Astrocyte (in vitro differentiated cells and primary cell): ENCODE measurements around the gene MT3. TPM values are rescaled to one million over a fixed set of nuclear protein-coding genes. Genes with fewer than 3 reads are reported as not detected.
A peak's percentile ranks its signal among the peaks of the same experiment; 100 is the strongest.

Experiments used
- DNase-seq: peaks from one replicate; pipeline ENCODE4 v3.0.0-alpha.2; 2010; ENCODE audit warnings: low read depth
- FAIRE-seq: peaks from 2 replicates; lab custom pipeline; 2011; peaks lifted over from hg19 to GRCh38; lab: Jason Lieb, UNC
- H2AFZ ChIP-seq: 2 replicates; pipeline ENCODE4 v1.6.0; 2012; ENCODE audit warnings: low read depth, low read length, inconsistent platforms
- H3K27ac ChIP-seq: 2 replicates; pipeline ENCODE4 v1.5.1; 2011; ENCODE audit warnings: low read depth, low read length, inconsistent platforms
- H3K27me3 ChIP-seq: 2 replicates; pipeline ENCODE4 v1.6.0; 2011; ENCODE audit warnings: low read length, inconsistent platforms; ENCODE audit not compliant: insufficient read depth
- H3K36me3 ChIP-seq: 2 replicates; pipeline ENCODE4 v1.5.1; 2011; ENCODE audit warnings: low read length, inconsistent platforms; ENCODE audit not compliant: insufficient read depth
- H3K4me1 ChIP-seq: 2 replicates; pipeline ENCODE4 v1.5.1; 2011; ENCODE audit warnings: low read length, inconsistent platforms; ENCODE audit not compliant: insufficient read depth
- H3K4me2 ChIP-seq: 2 replicates; pipeline ENCODE4 v1.6.0; 2012; ENCODE audit warnings: low read length, inconsistent platforms
- H3K4me3 ChIP-seq: 2 replicates; pipeline ENCODE4 v1.5.1; 2011; ENCODE audit warnings: low read depth, mild to moderate bottlenecking, low read length, inconsistent platforms; ENCODE audit not compliant: insufficient read depth
- H3K79me2 ChIP-seq: 2 replicates; pipeline ENCODE4 v1.6.0; 2012; ENCODE audit warnings: mild to moderate bottlenecking, low read length, inconsistent platforms; ENCODE audit not compliant: insufficient read depth
- H3K9ac ChIP-seq: 2 replicates; pipeline ENCODE4 v1.6.0; 2012; ENCODE audit warnings: mild to moderate bottlenecking, low read length, inconsistent platforms
- H3K9me3 ChIP-seq: 2 replicates; pipeline ENCODE4 v1.5.1; 2012; ENCODE audit warnings: low read depth, mild to moderate bottlenecking, low read length, inconsistent platforms; ENCODE audit not compliant: insufficient read depth
- H4K20me1 ChIP-seq: 2 replicates; pipeline ENCODE4 v1.6.0; 2012; ENCODE audit warnings: low read length, inconsistent platforms; ENCODE audit not compliant: insufficient read depth
- H3K27ac Mint-ChIP-seq: one replicate; pipeline ENCODE4 v1.8.0; 2021; ENCODE audit warnings: mild to moderate bottlenecking, mixed read lengths; ENCODE audit not compliant: unreplicated experiment
- H3K27me3 Mint-ChIP-seq: one replicate; pipeline ENCODE4 v1.8.0; 2021; ENCODE audit warnings: low read depth, mixed read lengths; ENCODE audit not compliant: unreplicated experiment
- H3K36me3 Mint-ChIP-seq: one replicate; pipeline ENCODE4 v1.8.0; 2021; ENCODE audit warnings: low read depth, mixed read lengths; ENCODE audit not compliant: unreplicated experiment
- H3K4me1 Mint-ChIP-seq: one replicate; pipeline ENCODE4 v1.8.0; 2021; ENCODE audit warnings: low read depth, mixed read lengths; ENCODE audit not compliant: unreplicated experiment
- H3K4me3 Mint-ChIP-seq: one replicate; pipeline ENCODE4 v1.8.0; 2021; ENCODE audit warnings: mild to moderate bottlenecking, moderate library complexity, mixed read lengths; ENCODE audit not compliant: unreplicated experiment
- H3K9me3 Mint-ChIP-seq: one replicate; pipeline ENCODE4 v1.8.0; 2021; ENCODE audit warnings: mild to moderate bottlenecking, mixed read lengths; ENCODE audit not compliant: unreplicated experiment
- EZH2 ChIP-seq: IDR thresholded peaks from 2 replicates; pipeline ENCODE4 v1.6.1; 2012; ENCODE audit warnings: mild to moderate bottlenecking, low read length, inconsistent platforms; ENCODE audit not compliant: insufficient read depth
- total RNA-seq: library from RNA; stranded (reverse); gene quantifications from 2 replicates; pipeline ENCODE4 v1.2.1, GENCODE V29; 2021
- TF ChIP-seq, protein P1 (sequence below): IDR thresholded peaks from 2 replicates; pipeline ENCODE4 v1.5.1; 2011; ENCODE audit warnings: low read depth, mild to moderate bottlenecking, inconsistent platforms, low read length, moderate library complexity; ENCODE audit not compliant: insufficient read depth

The MT3 gene
- total RNA-seq, 1 donor from 2014 or later = not detected

DNA sequence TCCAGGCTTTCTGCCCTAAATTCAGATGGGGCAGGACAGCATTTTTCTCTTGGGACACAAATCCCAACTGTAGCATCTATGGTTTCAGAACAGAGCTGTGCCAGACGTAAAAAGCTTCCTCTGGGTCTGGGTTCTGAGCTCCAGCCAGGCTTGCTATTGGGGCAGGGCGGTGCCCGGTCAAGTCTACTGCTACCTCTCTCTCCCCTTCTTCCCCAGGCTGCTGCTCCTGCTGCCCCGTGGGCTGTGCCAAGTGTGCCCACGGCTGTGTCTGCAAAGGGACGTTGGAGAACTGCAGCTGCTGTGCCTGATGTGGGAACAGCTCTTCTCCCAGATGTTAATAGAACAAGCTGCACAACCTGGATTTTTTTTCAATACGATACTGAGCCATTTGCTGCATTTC lies 44.2 kb downstream of the MT3 start:
- Histone ChIP-seq H3K27me3 (peaks cover 73% of the 10 kb centered on the region), H3K9ac (no peak overlapping the region), H3K4me1 (peaks cover 21% of the 10 kb centered on the region), H4K20me1 (no peaks in the 10 kb centered on the region), H3K4me3 (no peak overlapping the region), H3K79me2 (no peaks in the 10 kb centered on the region), H3K27ac (no peak overlapping the region), H3K36me3 (no peaks in the 10 kb centered on the region), H3K4me2 (no peak overlapping the region), H3K9me3 (no peaks in the 10 kb centered on the region), H2AFZ (no peak overlapping the region)
- H3K36me3 Mint-ChIP-seq = no peaks in the 10 kb centered on the region
- H3K27ac Mint-ChIP-seq = no peak overlapping the region
- peaks cover 91% of the 10 kb centered on the region for H3K27me3 Mint-ChIP-seq
- H3K4me3 Mint-ChIP-seq = no peak overlapping the region
- FAIRE-seq (no peak), DNase-seq (no peak)
- TF ChIP-seq, protein P1, sequence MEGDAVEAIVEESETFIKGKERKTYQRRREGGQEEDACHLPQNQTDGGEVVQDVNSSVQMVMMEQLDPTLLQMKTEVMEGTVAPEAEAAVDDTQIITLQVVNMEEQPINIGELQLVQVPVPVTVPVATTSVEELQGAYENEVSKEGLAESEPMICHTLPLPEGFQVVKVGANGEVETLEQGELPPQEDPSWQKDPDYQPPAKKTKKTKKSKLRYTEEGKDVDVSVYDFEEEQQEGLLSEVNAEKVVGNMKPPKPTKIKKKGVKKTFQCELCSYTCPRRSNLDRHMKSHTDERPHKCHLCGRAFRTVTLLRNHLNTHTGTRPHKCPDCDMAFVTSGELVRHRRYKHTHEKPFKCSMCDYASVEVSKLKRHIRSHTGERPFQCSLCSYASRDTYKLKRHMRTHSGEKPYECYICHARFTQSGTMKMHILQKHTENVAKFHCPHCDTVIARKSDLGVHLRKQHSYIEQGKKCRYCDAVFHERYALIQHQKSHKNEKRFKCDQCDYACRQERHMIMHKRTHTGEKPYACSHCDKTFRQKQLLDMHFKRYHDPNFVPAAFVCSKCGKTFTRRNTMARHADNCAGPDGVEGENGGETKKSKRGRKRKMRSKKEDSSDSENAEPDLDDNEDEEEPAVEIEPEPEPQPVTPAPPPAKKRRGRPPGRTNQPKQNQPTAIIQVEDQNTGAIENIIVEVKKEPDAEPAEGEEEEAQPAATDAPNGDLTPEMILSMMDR = no peak
- no peak for TF ChIP-seq EZH2
- peaks cover 8% of the 10 kb centered on the region for H3K4me1 Mint-ChIP-seq
- peaks cover 2% of the 10 kb centered on the region for H3K9me3 Mint-ChIP-seq

DNA sequence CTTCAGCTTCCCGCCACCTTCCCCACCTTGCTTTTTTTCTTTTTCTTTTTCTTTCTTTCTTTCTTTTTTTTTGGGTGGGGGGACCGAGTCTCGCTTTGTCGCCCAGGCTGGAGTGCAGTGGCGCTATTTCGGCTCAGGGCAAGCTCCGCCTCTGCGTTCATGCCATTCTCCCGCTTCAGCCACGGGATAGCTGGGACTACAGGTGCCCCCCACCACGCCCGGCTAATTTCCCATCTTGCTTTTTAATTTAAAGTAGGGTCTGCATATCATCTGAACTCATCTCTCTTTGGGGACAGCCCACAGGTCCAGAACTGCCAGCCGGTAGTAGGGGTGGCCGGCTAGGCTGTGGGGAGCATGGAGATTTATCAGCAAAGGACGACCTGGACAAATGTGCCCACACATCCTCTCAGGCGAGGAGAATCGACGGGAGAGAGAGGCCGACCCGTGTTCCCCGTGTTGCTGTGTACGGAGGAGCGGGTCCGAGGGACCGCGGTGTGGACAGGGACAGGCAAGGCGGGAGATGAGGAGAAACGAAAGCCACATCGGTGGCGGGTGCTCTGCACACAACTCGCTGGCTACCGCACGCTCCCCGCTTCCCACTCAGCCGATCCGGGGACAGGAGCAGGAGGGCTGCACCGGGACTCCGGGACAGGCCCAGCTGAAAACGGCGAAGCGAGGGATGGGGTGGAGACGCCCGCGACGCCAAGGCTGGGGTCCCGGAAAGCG lies 45.5 kb downstream of the MT3 start:
- FAIRE-seq = no peak
- peaks cover 87% of the 10 kb centered on the region for H3K27me3 ChIP-seq

More for the DNA sequence above, 45.5 kb downstream of the MT3 start:
- peaks cover 21% of the 10 kb centered on the region for H3K4me1 ChIP-seq
- peak overlapping the region; percentile 70 for H3K4me2 ChIP-seq
- no peaks in the 10 kb centered on the region for H3K9me3 ChIP-seq
- no peak overlapping the region for H3K27ac Mint-ChIP-seq
- no peaks in the 10 kb centered on the region for H3K36me3 Mint-ChIP-seq
- H4K20me1 ChIP-seq = no peaks in the 10 kb centered on the region
- H3K4me3 Mint-ChIP-seq = peak overlapping the region; percentile 27
- H3K4me3 ChIP-seq = peak overlapping the region; percentile 30
- peaks cover 92% of the 10 kb centered on the region for H3K27me3 Mint-ChIP-seq
- H3K9me3 Mint-ChIP-seq = peaks cover 2% of the 10 kb centered on the region
- H3K36me3 ChIP-seq = no peaks in the 10 kb centered on the region
- no peaks in the 10 kb centered on the region for H3K79me2 ChIP-seq
- H3K4me1 Mint-ChIP-seq = peaks cover 8% of the 10 kb centered on the region
- no peak for DNase-seq
- H3K9ac ChIP-seq = no peak overlapping the region
- TF ChIP-seq, protein P1 = no peak
- TF ChIP-seq EZH2 = peak; percentile 100
- peak overlapping the region; percentile 48 for H2AFZ ChIP-seq
- H3K27ac ChIP-seq = no peak overlapping the region
